ENCODE measurements around the gene FAM200B.

- no peak for TF ChIP-seq ZNF274 (IDR thresholded peaks at IDR 0.05; ENCODE audit: low read depth, low read length)
- TF ChIP-seq YY1 (IDR thresholded peaks at IDR 0.05; ENCODE audit: insufficient read depth, insufficient read length), result no peak
Observed at GRCh38 chr4:15648600-15648999, 33.0 kb upstream of the FAM200B start.
